ENCODE measurements around the gene UPK3BL1.
"Not testable (repeated sequence)": the region's sequence is repeated elsewhere in the genome, so short reads cannot be mapped to it uniquely, and the experiment has no call there.

UPK3BL1 gene

GRCh38 chr7:102611013-102611674, 31.4 kb downstream of the UPK3BL1 start:
- H3K36me3 Mint-ChIP-seq; H3K9me3 Mint-ChIP-seq; DNase-seq (ENCODE audit: low spot score in 2 of 2); H3K4me3 Mint-ChIP-seq; H3K27ac Mint-ChIP-seq; H3K4me1 Mint-ChIP-seq: not testable (repeated sequence)
- ATAC-seq, result peak; percentile 62

GRCh38 chr7:102610441-102610840, 32.1 kb downstream of the UPK3BL1 start:
- H3K9me3 Mint-ChIP-seq, H3K27ac Mint-ChIP-seq, H3K36me3 Mint-ChIP-seq, H3K4me3 Mint-ChIP-seq, H3K4me1 Mint-ChIP-seq, ATAC-seq: not testable (repeated sequence)
- DNase-seq (ENCODE audit: low spot score in 2 of 2), result peak in 1 of 2 donors; percentile 54

- H3K27ac Mint-ChIP-seq, H3K4me1 Mint-ChIP-seq, H3K9me3 Mint-ChIP-seq, ATAC-seq, H3K36me3 Mint-ChIP-seq, H3K4me3 Mint-ChIP-seq: not testable (repeated sequence)
- DNase-seq (ENCODE audit: low spot score in 2 of 2), result peak in 1 of 2 donors; percentile 48
Observed at GRCh38 chr7:102609734-102610133, 32.9 kb downstream of the UPK3BL1 start.

- H3K9me3 Mint-ChIP-seq; H3K27ac Mint-ChIP-seq; DNase-seq (ENCODE audit: low spot score in 2 of 2); H3K36me3 Mint-ChIP-seq; H3K4me3 Mint-ChIP-seq; H3K4me1 Mint-ChIP-seq; ATAC-seq: not testable (repeated sequence)
Observed at GRCh38 chr7:102606848-102607247, 35.7 kb downstream of the UPK3BL1 start.

- H3K36me3 Mint-ChIP-seq; H3K4me1 Mint-ChIP-seq; H3K27ac Mint-ChIP-seq; DNase-seq (ENCODE audit: low spot score in 2 of 2); H3K4me3 Mint-ChIP-seq; H3K9me3 Mint-ChIP-seq: not testable (repeated sequence)
- ATAC-seq, result peak; percentile 6
Observed at GRCh38 chr7:102604431-102605145, 38.0 kb downstream of the UPK3BL1 start.

- H3K27ac Mint-ChIP-seq; DNase-seq (ENCODE audit: low spot score in 2 of 2): not testable (repeated sequence)
- peak; percentile 24 for ATAC-seq
Observed at GRCh38 chr7:102602317-102602716, 40.3 kb downstream of the UPK3BL1 start.

GRCh38 chr7:102599699-102600098, 42.9 kb downstream of the UPK3BL1 start:
- H3K36me3 Mint-ChIP-seq; H3K4me3 Mint-ChIP-seq; ATAC-seq; DNase-seq (ENCODE audit: low spot score in 2 of 2); H3K9me3 Mint-ChIP-seq; H3K27ac Mint-ChIP-seq; H3K4me1 Mint-ChIP-seq: not testable (repeated sequence)

More at GRCh38 chr7:102602317-102602716, 40.3 kb downstream of the UPK3BL1 start:
- H3K4me3 Mint-ChIP-seq, H3K9me3 Mint-ChIP-seq, H3K4me1 Mint-ChIP-seq, H3K36me3 Mint-ChIP-seq: not testable (repeated sequence)

- ATAC-seq, H3K27ac Mint-ChIP-seq: not testable (repeated sequence)
Observed at GRCh38 chr7:102596036-102596435, 46.6 kb downstream of the UPK3BL1 start.

GRCh38 chr7:102593637-102594334, 48.8 kb downstream of the UPK3BL1 start:
- H3K27ac Mint-ChIP-seq; H3K9me3 Mint-ChIP-seq; H3K4me3 Mint-ChIP-seq; DNase-seq (ENCODE audit: low spot score in 2 of 2); H3K36me3 Mint-ChIP-seq; H3K4me1 Mint-ChIP-seq: not testable (repeated sequence)
- peak; percentile 76 for ATAC-seq

More at GRCh38 chr7:102596036-102596435, 46.6 kb downstream of the UPK3BL1 start:
- H3K4me1 Mint-ChIP-seq, H3K9me3 Mint-ChIP-seq, H3K36me3 Mint-ChIP-seq, H3K4me3 Mint-ChIP-seq: not testable (repeated sequence)
- peak in 1 of 2 donors; percentile 45 for DNase-seq (ENCODE audit: low spot score in 2 of 2)

GRCh38 chr7:102592477-102593019, 50.0 kb downstream of the UPK3BL1 start:
- not testable (repeated sequence) for H3K36me3 Mint-ChIP-seq, H3K4me3 Mint-ChIP-seq, H3K9me3 Mint-ChIP-seq, H3K27ac Mint-ChIP-seq, H3K4me1 Mint-ChIP-seq
- DNase-seq (ENCODE audit: low spot score in 2 of 2), result peak in 1 of 2 donors; percentile 70
- ATAC-seq, result peak; percentile 71

GRCh38 chr7:102589857-102590256, 52.7 kb downstream of the UPK3BL1 start:
- H3K9me3 Mint-ChIP-seq; H3K27ac Mint-ChIP-seq; H3K36me3 Mint-ChIP-seq; H3K4me3 Mint-ChIP-seq; H3K4me1 Mint-ChIP-seq; DNase-seq (ENCODE audit: low spot score in 2 of 2): not testable (repeated sequence)
- ATAC-seq, result peak; percentile 60

Measured in stimulated activated effector memory CD8-positive, alpha-beta T cell treated with anti-CD3 and anti-CD28 coated beads, Interleukin-12 subunit alpha, Interleukin-12 subunit beta, amount 100 ng/mL, for 72 hours (primary cell).